Activated CD4-positive, alpha-beta T cell treated with anti-CD3 and anti-CD28 coated beads, Interleukin-2, amount 50 U/mL, for 16 hours (primary cell): Measurements from ENCODE around the gene REV1.
"Not testable (repeated sequence)": the region's sequence is repeated elsewhere in the genome, so short reads cannot be mapped to it uniquely, and the experiment has no call there.

Experiments
- DNase-seq: peaks from one replicate; pipeline ENCODE4 v3.0.0-alpha.2; 2020

The REV1 gene

DNA sequence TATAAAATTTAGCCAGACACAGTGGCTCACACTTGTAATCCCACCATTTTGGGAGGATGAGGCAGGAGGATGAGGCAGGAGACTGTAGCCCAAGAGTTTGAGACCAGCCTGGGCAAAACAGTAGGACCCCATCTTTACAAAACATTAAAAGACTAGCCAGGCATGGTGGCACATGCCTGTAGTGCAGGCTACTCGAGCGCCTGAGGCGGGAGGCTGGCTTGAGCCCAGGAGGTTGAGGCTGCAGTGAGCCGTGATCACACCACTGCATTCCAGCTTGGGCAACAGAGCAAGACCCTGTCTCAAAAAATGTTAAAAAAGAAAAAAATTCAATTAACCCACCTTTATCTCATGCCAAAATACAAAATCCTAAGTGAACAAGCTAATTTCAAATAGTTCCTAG lies 4.0 kb downstream of the REV1 start:
- no peak for DNase-seq

DNA sequence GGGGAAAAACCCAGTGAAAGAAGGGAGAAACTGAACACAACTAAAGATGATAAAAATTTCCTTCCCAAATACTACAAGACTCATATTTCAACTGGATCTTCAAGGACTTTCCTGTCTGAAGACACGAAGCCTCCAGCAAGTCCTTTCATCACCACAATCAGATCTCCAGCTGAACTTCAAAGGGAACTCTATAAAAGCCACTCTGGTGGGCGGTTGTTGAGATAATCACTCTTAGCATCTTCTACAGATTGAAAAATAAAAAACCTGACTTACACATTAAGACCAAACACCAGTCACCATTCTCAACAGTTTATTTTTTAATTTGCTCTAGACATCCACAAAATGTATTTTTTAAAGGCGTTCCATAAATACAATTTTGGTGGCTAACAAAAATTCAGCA lies 4.4 kb downstream of the REV1 start:
- no peak for DNase-seq

DNA sequence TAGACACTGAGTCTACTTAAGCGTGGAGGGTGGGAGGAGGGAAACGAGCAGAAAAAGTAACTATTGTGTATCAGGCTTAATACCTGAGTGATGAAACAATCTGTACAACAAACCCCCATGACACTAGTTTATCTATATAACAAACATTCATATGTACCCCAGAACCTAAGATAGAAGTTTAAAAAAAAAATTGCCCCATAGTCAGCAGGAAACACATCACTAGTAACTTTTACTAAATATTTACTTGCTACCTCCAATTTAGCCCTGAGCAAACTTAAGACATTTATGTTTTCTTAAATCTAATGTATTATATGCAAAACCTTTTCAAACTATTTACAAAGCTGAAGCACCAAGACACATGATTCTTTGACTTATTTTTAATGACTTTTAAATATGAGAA lies 5.6 kb downstream of the REV1 start:
- DNase-seq = no peak

DNA sequence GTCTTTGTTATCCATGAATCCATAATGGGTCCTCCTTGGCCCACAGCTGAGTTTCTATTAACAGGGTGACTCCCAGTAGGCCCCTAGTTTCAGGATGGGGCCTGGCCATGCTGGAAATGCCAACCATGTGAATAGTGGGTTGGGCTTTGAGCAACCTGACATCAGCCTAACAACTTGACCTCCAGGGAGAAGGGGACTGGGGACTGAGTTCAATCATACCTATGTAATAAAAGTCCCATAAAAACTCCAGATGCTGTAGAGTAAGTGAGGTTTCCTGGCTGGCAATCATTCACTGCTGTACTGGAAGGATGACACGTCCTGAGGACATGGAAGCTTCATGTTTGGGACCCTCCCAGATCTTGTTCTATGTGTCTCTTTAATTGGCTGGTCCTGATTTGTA lies 7.9 kb downstream of the REV1 start:
- no peak for DNase-seq

DNA sequence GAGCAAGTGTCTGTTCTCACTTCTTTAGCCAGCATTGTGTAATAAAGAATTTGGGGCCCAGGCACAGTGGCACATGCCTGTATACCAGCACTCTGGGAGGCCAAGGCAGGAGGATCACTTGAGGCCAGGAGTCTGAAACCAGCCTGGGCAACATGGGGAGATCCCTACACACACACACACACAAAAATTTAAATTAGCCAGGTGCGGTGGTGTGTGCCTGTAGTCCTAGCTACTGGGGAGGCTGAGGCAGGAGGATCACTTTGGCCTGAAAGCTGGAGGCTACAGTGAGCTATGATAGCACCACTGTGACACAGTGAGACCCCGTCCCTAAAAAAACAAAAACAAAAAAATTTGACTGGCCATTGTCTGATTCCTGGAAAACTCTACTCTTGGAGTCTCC lies 8.3 kb downstream of the REV1 start:
- DNase-seq = no peak

DNA sequence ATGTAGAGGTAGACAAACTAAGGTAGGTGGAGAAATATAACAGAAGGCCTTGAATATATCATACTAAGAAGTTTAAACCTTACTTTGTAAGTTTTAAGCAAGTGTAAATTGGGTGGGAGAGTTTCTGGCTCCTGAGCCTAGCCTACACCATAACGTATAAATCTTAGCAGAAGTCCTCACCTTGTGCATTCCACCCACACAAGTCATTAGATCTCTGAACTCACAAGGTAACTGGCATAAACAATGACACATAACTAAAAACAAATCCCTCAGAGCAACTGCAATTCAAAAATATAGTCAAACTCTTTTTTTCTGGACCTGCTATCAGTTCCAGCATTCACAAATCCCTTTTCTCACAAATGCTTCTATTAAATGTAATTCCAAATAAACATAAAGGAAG lies 9.4 kb downstream of the REV1 start:
- no peak for DNase-seq

DNA sequence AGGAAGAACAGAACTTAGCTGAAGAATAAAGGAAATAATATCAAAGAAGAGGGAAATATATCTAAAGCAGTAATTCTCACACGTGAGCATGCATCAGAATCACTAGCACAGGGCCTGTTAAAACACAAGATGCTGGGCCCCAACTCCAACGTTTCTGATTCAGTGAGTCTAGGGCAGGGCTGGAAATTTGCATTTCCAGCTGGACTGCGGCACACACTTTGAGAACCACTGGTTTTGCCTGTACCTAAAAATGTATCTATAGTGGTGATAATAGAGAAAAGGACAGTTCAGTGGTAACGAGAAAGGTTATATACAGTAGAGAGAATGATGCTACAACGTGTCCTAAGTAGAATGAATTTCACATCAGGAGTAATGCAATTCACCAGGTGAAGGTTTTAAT lies 11.2 kb downstream of the REV1 start:
- DNase-seq = no peak

DNA sequence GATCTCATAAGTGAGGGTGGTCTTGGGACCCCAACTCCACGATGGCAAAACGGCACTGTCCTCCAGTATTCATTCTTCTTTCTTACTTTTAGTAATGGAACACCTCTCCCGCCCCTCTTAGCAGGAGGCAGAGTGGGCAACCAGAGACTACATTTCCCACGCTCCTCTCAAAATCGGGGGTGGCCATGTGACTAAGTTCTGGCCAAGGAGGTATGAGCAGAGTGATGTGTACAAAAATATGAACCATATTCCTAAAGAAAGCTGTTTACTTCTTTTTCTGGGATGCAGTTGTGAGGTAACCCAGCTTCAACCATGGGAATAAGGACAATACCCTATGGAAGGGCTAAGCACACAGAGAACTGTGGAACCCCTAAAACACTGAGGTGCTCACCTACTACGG lies 12.8 kb downstream of the REV1 start:
- no peak for DNase-seq

DNA sequence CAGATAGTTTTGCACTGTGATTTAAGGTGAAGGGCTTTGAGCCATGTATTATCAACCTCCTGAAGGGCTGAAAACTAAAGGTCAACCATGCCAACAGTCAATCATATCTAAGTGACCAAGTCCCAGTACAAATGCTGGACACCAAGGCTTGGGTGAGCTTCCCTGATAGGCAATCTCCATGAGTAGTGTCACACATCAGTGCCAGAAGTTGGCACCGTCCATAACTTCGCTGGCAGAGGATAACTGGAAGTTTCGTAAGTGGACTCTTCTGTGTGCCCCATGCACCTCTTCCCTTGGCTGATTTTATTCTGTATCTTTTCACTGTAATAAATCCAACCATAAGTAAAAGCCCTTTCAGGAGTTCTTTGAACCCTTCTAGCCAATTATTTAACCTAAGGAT lies 13.2 kb downstream of the REV1 start:
- no peak for DNase-seq

DNA sequence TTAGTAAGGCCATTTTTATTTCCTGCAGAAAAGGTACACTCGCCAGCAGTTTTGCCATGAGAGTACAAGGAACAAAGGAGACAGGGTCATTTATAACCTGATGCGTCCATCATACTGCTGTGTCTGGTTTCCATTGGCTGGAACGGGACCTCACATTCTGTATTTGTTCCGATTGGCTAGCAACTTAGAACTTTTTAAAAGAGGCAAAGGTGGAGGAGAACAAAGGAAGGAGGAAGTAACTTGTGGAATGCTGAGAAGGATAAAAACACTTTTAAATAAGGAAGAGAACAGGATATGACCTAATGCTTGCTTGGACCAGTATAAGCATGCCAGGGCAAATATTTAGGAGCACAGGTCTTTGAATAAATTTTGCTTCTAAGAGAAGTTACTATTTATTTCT lies 14.7 kb downstream of the REV1 start:
- DNase-seq = not testable (repeated sequence)

DNA sequence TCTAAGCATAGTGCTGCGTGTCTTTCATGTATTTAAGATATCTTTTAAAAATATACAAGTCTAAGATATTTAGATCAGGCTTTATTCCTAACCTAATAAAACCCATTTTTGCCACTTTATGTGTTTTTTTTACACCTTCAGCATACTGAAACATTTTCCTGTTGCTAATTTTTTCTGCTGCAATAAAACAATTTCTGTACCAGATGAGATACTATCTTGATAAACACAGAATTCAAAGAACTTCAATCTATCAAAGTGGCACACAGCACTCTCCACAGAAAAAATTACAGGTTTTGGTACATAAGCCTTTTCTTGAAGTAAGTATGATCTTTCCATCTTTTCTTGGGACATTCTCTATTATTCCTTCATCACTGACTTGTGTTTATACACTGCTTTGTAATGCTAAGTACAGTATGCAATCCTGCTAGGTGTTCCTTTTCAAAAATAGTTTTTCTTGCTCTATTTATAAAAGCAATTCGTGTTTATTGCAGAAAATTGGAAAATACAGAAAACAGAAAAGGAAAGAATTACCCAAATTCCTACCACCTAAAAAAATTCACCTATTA lies 16.2 kb downstream of the REV1 start:
- no peak for DNase-seq

DNA sequence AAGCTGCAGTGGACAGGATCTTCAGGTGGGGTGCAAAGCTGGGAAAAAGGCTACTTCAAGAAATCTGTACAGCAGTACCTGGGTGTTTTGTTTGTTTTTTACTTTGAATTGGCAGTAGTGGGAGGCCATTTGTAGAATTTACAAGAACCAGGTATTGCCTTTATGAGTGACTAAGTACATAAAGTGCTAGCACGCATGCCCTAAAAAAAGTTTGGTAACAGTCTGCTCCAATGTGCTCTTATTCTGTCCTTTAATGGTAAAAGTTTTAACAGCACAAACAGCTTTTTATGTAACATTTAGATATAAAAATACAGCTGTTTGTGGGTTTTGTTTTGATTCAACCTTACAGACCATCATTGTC lies 17.2 kb downstream of the REV1 start:
- DNase-seq = no peak

DNA sequence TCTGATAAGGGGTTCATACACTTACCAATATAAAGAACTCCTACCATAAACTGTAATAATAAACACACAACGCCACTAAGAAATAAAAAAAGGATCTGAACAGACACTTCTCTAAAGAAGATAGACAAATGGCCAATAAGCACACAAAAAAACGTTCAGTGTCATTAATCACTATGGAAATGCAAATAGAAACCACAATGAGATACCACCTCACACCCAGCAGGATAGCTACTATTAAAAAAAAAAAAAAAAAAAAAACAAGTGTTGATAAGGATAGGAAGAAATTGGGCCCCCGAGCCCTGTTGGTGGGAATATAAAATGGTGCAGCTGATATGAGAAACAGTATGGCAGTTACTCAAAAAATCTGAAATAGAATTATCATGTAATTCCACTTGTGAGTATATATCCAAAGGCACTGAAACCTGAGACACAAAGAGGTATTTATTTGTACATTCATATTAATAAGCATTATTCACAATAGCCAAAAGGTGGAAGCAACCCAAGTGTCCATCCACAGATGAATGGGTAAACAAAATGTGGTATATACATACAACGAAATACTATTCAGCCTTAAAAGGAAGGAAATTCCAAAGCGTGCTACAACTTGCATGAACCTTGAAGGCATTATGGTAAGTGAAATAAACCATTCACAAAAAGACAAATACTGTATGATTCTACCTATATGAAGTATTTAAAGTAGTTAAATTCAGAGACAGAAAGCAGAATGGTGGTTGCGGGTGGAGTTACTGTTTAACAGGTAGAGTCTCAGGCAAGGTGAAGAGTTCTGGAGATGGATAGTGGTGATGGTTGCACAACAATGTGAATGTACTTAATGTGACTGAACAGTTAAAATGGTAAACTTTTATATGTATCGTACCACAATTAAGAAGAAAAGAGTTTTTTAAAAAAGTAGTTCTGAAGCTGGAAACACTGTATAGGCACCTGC lies 17.9 kb downstream of the REV1 start:
- DNase-seq = no peak

DNA sequence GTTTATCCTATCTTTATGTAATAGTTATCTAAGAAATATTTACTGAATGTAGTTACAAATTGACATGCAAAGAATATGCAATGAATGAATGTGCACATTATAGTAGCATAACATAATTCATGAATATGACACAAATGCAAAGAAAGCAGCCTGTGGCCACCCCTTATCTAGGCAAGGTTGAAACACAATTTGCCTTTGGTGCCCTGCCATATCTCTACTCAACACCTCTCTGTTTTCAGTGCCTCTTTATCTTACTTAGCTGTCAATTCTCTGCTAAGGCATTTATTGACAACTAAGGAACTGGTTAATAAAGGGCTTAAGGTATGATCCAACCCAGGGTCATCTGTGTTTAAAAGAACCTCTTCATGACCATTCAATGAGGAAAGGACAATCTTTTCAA lies 18.9 kb downstream of the REV1 start:
- no peak for DNase-seq

DNA sequence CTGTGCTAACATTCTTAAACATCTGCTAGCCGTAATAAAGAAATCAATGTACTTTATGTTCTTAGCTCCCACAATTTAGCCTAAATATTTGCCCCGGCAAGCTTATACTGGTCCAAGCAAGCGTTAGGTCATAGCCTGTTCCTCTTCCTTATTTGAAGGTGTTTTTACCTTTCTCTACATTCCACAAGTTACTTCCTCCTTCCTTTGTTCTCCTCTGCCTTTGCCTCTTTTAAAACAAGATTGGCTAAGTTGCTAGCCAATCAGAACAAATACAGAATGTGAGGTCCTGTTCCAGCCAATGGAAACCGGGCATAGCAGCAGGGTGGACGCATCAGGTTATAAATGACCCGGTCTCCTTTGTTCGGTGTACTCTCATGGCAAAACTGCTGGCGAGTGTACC lies 19.4 kb downstream of the REV1 start:
- DNase-seq = not testable (repeated sequence)

DNA sequence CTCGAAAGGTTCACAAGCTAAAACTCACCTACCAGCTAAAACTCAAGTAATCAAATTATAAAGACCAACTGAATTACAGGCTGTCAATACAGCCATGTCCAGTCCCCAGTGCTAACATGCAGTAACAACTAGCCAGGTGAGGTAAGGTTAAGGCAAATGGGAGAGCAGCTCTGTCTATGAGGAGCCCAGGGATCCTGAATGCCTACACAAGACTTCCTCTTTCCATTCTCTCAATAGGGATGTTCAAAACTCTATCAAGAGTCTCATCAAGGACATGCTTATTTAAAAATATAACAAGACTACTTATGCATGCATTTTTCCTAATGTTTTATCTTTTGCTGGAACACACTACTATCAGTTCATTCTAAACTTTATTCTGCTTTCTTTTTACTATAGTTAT lies 20.4 kb downstream of the REV1 start:
- no peak for DNase-seq

DNA sequence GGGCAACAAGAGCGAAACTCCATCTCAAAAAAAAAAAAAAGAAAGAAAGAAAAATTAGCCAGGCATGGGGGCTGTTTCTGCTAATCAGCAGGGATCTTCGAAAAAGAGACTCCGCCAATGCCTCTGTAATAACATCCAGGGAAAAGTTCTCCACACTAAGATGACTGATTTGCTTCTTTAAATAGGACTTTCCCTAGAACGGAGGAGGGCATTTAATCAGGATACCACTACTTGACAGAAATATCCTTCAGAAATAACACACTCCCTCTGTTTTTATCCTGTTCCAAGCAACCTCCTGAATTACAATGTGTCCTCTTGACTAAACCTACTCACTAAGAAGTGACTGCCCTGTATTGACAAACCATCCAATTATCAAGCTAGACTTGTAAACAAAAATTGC lies 21.7 kb downstream of the REV1 start:
- DNase-seq = no peak

DNA sequence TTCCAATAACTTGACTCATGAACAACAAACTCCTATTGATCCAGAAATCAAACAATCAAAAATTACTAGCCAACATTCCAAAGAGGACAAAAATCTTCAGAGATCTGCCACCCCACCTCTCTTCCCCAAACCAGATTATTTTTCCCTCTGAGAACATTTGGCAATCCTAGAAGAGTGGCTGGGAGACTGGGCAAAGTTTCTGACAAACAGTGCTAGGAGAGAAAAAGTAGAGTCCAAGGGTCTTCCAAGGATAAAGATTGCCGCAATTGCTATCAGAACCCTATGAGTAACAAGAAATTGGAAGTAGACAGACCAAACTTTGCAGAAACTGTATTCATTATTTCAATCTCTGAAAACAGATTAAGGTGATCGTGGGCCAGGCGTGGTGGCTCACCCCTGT lies 22.4 kb downstream of the REV1 start:
- no peak for DNase-seq

DNA sequence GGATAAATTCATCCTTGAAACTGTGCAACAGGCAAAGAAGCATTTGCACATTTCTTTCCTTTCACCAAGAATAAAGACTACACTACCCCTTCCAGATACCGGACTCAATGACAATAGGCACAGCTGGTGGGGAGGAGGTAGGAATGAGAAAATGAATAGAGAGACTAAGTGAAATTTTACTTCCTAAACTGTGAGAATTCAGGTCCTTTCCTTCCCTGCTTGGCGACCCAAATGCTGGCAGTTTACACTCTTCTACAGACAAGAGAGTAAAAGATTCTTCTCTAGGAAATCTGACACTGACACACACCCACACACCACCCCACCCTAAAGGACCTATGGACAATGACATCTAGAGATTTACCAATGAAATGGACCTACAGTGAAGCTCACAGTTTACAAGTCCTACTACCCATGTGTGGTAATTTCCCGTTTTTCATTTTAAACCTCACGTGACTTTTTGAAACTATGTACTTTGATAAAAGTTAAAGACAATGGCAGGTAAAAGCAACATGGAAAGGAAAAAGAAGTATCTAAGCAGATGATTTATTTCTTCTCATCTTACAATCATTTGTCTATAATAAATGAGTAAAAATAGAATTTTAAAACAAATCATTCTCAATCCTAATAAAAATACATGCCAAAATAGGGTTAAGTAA lies 27.9 kb downstream of the REV1 start:
- no peak for DNase-seq

DNA sequence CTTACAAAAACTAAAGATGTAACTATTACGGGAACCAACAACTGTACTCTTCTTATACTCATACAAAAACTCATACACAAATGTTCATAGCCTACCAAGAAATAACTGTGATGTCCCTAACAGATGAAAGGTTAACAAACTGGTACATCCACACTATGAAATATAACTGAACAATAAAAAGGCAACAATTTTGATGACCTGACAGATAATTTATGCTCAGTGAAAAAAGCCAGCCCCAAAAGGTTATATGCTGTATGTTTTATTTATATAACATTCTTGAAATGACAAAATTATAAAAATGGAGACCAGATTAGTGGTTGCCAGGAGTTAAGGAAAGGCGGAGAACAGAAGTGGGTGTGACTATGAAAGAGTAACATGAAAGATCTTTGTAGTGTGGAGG lies 31.3 kb downstream of the REV1 start:
- no peak for DNase-seq

DNA sequence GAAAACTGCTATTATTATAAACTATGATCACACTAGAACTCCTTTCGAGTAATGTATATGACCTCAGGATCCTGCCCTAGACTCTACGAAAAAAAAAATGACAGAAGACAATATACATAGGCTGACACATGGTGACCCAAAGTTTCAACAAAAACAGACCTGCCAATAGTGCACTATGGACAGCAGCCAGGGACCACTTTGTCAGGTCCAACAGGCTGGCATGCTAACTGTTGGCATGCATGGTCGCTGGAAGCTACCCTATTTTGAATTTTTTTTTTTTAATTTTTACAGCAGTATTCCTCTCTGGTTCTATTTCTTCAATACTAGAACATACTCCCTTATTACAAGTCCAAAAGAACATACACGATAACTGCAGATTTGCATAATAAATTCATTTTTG lies 38.1 kb downstream of the REV1 start:
- DNase-seq = no peak

DNA sequence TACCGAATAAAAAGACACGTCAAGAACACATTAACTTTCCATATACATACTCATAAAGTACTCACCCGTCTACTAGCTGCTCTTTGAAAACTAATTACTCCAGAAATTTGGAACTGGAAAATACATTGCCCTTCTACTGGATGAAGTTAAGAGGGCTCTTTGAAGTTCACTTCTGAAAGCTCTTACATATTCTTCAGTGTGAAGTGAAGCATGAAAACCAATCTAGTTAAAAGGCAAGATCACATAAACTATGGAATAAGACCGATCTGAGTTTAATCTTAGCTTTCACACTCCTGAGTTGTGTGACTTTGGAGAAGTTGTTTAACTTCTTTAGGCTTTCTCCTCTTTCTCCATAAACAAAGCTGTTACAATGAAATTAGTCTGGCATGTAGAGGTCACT lies 38.5 kb downstream of the REV1 start:
- DNase-seq = no peak

DNA sequence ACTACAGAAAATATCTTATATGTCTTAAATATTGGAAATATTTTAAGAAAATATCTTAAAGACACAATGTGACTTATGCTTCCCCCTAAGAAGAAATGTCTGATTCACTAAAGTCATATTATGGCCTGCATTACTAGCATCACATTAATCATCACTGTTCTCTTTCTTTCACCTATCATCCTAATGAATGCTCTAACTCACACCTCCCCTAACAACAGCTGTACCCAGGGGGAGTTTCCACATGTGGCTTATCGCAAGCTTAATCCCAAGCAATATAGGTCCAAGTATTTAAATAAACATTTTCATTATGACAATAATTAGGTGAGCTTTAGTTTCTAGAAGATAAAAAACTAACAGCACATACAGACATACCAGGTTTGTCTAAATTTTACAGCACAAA lies 39.6 kb downstream of the REV1 start:
- no peak for DNase-seq

DNA sequence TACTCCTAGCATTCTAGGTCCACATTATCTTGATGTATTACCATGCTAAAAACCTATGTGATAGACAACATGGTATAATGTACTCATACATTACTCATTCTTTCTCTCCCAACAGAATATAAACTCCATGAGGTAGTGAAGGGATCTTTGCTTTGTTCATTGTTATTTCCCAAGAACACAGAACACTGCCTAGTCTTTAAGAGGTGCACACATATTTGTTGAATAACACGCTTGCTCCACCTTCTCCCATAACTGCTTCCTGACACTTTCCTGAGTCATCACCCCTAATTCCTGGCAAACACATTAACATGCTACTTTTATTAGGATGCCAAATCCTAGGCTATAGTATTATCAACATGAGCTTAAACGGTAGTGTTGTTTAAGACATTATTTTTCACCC lies 41.3 kb downstream of the REV1 start:
- no peak for DNase-seq
